Loucy (cell line): Measurements from ENCODE around the gene NDRG3.

Source experiments
- H2AFZ ChIP-seq: fragments of 200-600 bp; sonication (generic); 2 replicates; pipeline ENCODE4 v1.6.0; 2016; ENCODE audit warnings: antibody characterized with exemption, mild to moderate bottlenecking, low read length, moderate library complexity
- H3F3A ChIP-seq: fragments of 200-600 bp; 2 replicates; pipeline ENCODE4 v1.6.0; 2016; ENCODE audit warnings: antibody characterized with exemption, low read depth, mild to moderate bottlenecking
- H3K27me3 ChIP-seq: fragments of 200-600 bp; sonication (generic); 2 replicates; pipeline ENCODE4 v1.6.1; 2014; ENCODE audit warnings: low read length, mild to moderate bottlenecking; ENCODE audit not compliant: insufficient read depth, poor library complexity, severe bottlenecking
- H3K36me3 ChIP-seq: fragments of 200-600 bp; sonication (generic); 2 replicates; pipeline ENCODE4 v1.6.1; 2016; ENCODE audit warnings: low read length; ENCODE audit not compliant: insufficient read depth
- H3K4me1 ChIP-seq: fragments of 200-600 bp; sonication (generic); 2 replicates; pipeline ENCODE4 v1.5.1; 2014; ENCODE audit warnings: low read length, mild to moderate bottlenecking; ENCODE audit not compliant: insufficient read depth, poor library complexity, severe bottlenecking
- H3K4me2 ChIP-seq: fragments of 200-600 bp; sonication (generic); 2 replicates; pipeline ENCODE4 v1.6.0; 2014; ENCODE audit warnings: antibody characterized with exemption, low read length, low read depth, mild to moderate bottlenecking; ENCODE audit not compliant: poor library complexity, severe bottlenecking
- H3K4me3 ChIP-seq: fragments of 200-600 bp; sonication (generic); 2 replicates; pipeline ENCODE4 v1.5.1; 2014; ENCODE audit warnings: low read length, mild to moderate bottlenecking, mixed read lengths; ENCODE audit not compliant: poor library complexity, severe bottlenecking
- H3K79me2 ChIP-seq: fragments of 200-600 bp; sonication (generic); 2 replicates; pipeline ENCODE4 v1.6.1; 2014; ENCODE audit warnings: low read length; ENCODE audit not compliant: insufficient read depth
- H3K9ac ChIP-seq: fragments of 200-600 bp; sonication (generic); 2 replicates; pipeline ENCODE4 v1.6.0; 2014; ENCODE audit warnings: mild to moderate bottlenecking, low read depth, low read length, moderate library complexity; ENCODE audit not compliant: poor library complexity, severe bottlenecking
- H3K9me2 ChIP-seq: fragments of 200-600 bp; sonication (generic); replicated peaks from 2 replicates; pipeline ENCODE4 v1.6.1; 2016; ENCODE audit warnings: low read depth, low read length, mixed read lengths
- H3K9me3 ChIP-seq: fragments of 200-600 bp; sonication (generic); 2 replicates; pipeline ENCODE4 v1.6.1; 2014; ENCODE audit warnings: mild to moderate bottlenecking, antibody characterized with exemption, low read length, low read depth; ENCODE audit not compliant: insufficient read depth
- H4K20me1 ChIP-seq: fragments of 200-600 bp; sonication (generic); 2 replicates; pipeline ENCODE4 v1.6.0; 2014; ENCODE audit warnings: antibody characterized with exemption, low read length, mild to moderate bottlenecking; ENCODE audit not compliant: insufficient read depth, poor library complexity, severe bottlenecking
- CTCF ChIP-seq: fragments of 200-600 bp; sonication (generic); conservative IDR thresholded peaks from 2 replicates; pipeline ENCODE4 v1.5.1; 2014; ENCODE audit warnings: mild to moderate bottlenecking, antibody characterized with exemption, low read length
- EZH2phosphoT487 ChIP-seq: fragments of 200-600 bp; IDR thresholded peaks from 2 replicates; pipeline ENCODE4 v1.6.1; 2018; ENCODE audit warnings: antibody characterized with exemption, mild to moderate bottlenecking, moderate library complexity, borderline replicate concordance

The NDRG3 gene

DNA sequence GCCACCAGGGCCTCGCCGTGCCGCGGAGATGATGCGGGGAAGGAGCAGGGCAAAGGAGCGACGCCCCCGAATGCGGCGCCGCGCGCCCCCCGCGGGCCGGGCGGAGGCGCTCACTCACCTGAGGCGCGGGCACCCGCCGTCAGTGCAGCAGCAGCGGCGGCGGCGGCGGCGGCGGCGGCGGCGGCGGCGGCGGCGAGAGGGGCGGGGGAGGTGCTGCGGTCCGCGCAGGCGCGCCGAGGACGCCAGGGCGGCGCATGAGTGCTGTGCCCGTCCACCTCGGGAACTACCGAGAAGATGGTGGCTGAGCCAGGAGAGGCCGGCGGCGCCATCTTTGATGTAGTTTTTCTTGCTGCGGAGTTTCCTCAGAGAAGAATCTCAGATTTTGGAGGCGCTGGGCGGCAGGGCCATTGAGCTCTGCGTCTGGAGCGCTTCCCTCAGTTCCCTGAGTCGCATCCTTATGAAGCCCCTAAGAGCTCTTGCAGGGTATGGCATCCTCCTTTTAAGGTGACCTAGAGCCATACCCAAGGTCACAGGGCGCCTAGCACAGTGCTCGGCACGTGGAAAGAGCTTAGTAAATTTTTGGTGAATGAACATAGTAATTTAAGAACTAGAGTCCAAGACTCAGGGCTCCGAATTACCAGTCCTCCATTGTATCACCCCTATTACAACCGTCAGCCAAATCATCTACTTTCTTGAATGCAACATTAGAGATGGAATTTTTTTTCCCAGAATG lies at the start of gene NDRG3:
NDRG3 (minus strand) TSS at position 164 of the 733 bp plus-strand sequence. CDS start 24,355 bp downstream, outside the sequence.
- H3K4me2 ChIP-seq, result peak within 1 kb of the TSS; percentile 100
- H2AFZ ChIP-seq, result peak within 1 kb of the TSS; percentile 95
- TF ChIP-seq CTCF (no peak), EZH2phosphoT487 (no peak)
- no peaks in the 10 kb centered on the region for H3K9me3 ChIP-seq
- H3K79me2 ChIP-seq, result peaks cover 4% of the 10 kb centered on the region; the same call in 1 of the 2 replicates
- peaks cover 3% of the 10 kb centered on the region; the same call in 1 of the 2 replicates for H3F3A ChIP-seq
- peak within 1 kb of the TSS; percentile 92 for H3K4me3 ChIP-seq
- H4K20me1 ChIP-seq, result no peaks in the 10 kb centered on the region
- H3K9ac ChIP-seq, result peak within 1 kb of the TSS; percentile 70
- peaks cover 31% of the 10 kb centered on the region for H3K4me1 ChIP-seq
- no peaks in the 10 kb centered on the region for H3K27me3 ChIP-seq
- no peaks in the 10 kb centered on the region for H3K9me2 ChIP-seq
- no peaks in the 10 kb centered on the region for H3K36me3 ChIP-seq

DNA sequence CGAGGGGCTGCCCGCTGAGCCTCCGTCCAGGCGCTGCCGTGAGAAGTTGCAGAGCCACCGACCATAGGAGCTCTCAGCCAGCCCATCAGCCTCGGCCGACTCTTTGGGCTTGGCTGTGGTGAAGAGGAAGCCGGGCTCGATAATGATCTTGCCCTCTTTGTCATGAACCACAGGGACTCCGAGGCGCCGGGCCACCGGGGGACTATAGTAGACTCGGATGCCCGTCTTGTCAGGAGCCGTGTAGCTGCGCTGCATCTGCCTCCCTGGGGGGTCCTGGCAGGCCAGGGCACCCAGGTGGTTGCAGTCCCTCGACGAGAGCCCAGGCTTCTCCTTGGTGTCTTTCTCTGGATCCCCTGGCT lies 48.2 kb upstream of the NDRG3 start:
- Histone ChIP-seq H4K20me1 (no peaks in the 10 kb centered on the region), H3K27me3 (no peaks in the 10 kb centered on the region), H3K4me3 (no peak overlapping the region), H3F3A (no peaks in the 10 kb centered on the region), H3K4me2 (no peak overlapping the region), H3K9me2 (no peaks in the 10 kb centered on the region), H3K4me1 (no peaks in the 10 kb centered on the region), H3K9me3 (no peaks in the 10 kb centered on the region), H3K36me3 (peaks cover 49% of the 10 kb centered on the region; the same call in 1 of the 2 replicates), H3K79me2 (no peaks in the 10 kb centered on the region), H3K9ac (no peak overlapping the region), H2AFZ (no peak overlapping the region)
- TF ChIP-seq CTCF (no peak), EZH2phosphoT487 (no peak)

DNA sequence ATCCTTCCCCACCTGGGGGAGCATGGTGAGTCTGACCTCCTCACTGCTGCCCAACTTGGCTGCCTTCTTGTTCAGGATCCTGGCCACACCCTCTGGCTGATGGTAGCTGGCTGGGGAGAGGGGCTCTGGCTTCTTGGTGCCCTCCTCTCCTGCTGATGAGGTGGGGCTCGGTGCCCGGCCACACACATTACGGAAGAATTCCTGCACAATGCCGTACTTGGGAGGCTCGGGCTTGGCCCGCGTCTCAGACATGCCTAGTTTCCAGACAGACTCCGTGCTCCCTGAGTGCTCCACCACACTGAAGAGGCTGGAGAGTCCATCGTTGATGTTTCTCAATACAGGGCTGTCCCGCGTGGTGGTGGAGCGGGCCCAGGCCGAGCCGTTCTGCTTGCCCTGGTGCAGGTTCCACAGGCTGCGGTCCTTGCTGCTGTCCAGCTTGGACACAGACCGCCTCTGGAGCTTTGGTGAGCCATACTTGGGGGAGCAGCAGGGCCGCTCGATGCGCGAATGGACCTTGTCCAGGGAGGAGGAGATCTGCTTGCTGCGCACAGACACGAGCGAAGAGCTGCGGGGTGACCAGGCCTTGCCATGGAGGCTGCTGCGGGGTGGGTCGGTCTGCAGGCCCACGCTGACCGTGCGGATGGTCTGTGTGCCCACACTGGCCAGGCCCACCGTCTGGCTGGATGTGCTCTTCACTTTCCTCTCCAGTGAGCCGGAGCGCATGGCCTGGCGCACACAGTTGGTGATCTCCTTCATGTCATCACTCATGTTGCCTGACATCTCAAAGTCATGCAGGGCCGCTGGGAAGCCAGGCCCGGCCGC lies 47.6 kb upstream of the NDRG3 start:
- Histone ChIP-seq H3K4me2 (no peak overlapping the region), H2AFZ (no peak overlapping the region), H3K4me1 (no peaks in the 10 kb centered on the region), H4K20me1 (no peaks in the 10 kb centered on the region), H3K4me3 (no peak overlapping the region), H3K9me2 (no peaks in the 10 kb centered on the region), H3K27me3 (no peaks in the 10 kb centered on the region), H3F3A (no peaks in the 10 kb centered on the region), H3K36me3 (peaks cover 47% of the 10 kb centered on the region; the same call in 1 of the 2 replicates), H3K79me2 (no peaks in the 10 kb centered on the region), H3K9ac (no peak overlapping the region), H3K9me3 (no peaks in the 10 kb centered on the region)
- TF ChIP-seq EZH2phosphoT487, result no peak
- TF ChIP-seq CTCF, result no peak
